Central memory CD8-positive, alpha-beta T cell (primary cell): ENCODE results near the gene CRYBG3.
A peak's percentile ranks its signal among the peaks of the same experiment; 100 is the strongest.

Experiments
- ATAC-seq: fragments of 150-1000 bp; cut with Tn5 transposase; replicated peaks from 2 replicates; pipeline ENCODE4 v1.10.0; 2022; ENCODE audit warnings: mild to moderate bottlenecking, moderate FRiP score, moderate number of reproducible peaks; ENCODE audit not compliant: poor library complexity, severe bottlenecking; ENCODE audit errors: extremely low read depth
- DNase-seq, 2 donors: peaks; one replicate each; pipeline ENCODE4 v3.0.0; 2021; ENCODE audit warnings: low spot score in 2 of 2
- H3K27ac Mint-ChIP-seq: one replicate; pipeline ENCODE4 v1.8.0; 2022; ENCODE audit warnings: low read depth, mild to moderate bottlenecking, moderate library complexity, mixed read lengths
- H3K27me3 Mint-ChIP-seq: one replicate; pipeline ENCODE4 v1.8.0; 2022; ENCODE audit warnings: mixed read lengths
- H3K36me3 Mint-ChIP-seq: one replicate; pipeline ENCODE4 v1.8.0; 2022; ENCODE audit warnings: mild to moderate bottlenecking, moderate library complexity, mixed read lengths; ENCODE audit not compliant: insufficient read depth
- H3K4me1 Mint-ChIP-seq: one replicate; pipeline ENCODE4 v1.8.0; 2022; ENCODE audit warnings: mixed read lengths
- H3K4me3 Mint-ChIP-seq: one replicate; pipeline ENCODE4 v1.8.0; 2022; ENCODE audit warnings: mild to moderate bottlenecking, moderate library complexity, mixed read lengths
- H3K9me3 Mint-ChIP-seq: one replicate; pipeline ENCODE4 v1.8.0; 2022; ENCODE audit warnings: mixed read lengths

CRYBG3 gene

GRCh38 chr3:97848779-97849178 lies 27.0 kb downstream of the CRYBG3 start:
- Mint-ChIP-seq H3K36me3 (no peaks in the 10 kb centered on the region), H3K4me3 (no peak overlapping the region), H3K27me3 (peaks cover 9% of the 10 kb centered on the region), H3K9me3 (no peaks in the 10 kb centered on the region), H3K27ac (no peak overlapping the region), H3K4me1 (no peaks in the 10 kb centered on the region)
- no peak for DNase-seq
- ATAC-seq = no peak

- no peaks in the 10 kb centered on the region for H3K36me3 Mint-ChIP-seq
- H3K4me3 Mint-ChIP-seq = no peak overlapping the region
- no peak overlapping the region for H3K27ac Mint-ChIP-seq
- ATAC-seq (no peak), DNase-seq (no peak)
- no peaks in the 10 kb centered on the region for H3K4me1 Mint-ChIP-seq
- peaks cover 21% of the 10 kb centered on the region for H3K27me3 Mint-ChIP-seq
- no peaks in the 10 kb centered on the region for H3K9me3 Mint-ChIP-seq
Measured at GRCh38 chr3:97857401-97857800, 35.6 kb downstream of the CRYBG3 start.

- ATAC-seq = no peak
- Mint-ChIP-seq H3K4me3 (no peak overlapping the region), H3K4me1 (no peaks in the 10 kb centered on the region), H3K27me3 (peaks cover 21% of the 10 kb centered on the region), H3K27ac (no peak overlapping the region), H3K9me3 (no peaks in the 10 kb centered on the region), H3K36me3 (no peaks in the 10 kb centered on the region)
- DNase-seq = no peak
Measured at GRCh38 chr3:97860364-97860763, 38.6 kb downstream of the CRYBG3 start.

GRCh38 chr3:97862582-97862981 lies 40.8 kb downstream of the CRYBG3 start:
- no peaks in the 10 kb centered on the region for H3K9me3 Mint-ChIP-seq
- peaks cover 9% of the 10 kb centered on the region for H3K27me3 Mint-ChIP-seq
- H3K27ac Mint-ChIP-seq = no peak overlapping the region
- no peaks in the 10 kb centered on the region for H3K4me1 Mint-ChIP-seq
- ATAC-seq (no peak), DNase-seq (no peak)
- H3K4me3 Mint-ChIP-seq = no peak overlapping the region
- no peaks in the 10 kb centered on the region for H3K36me3 Mint-ChIP-seq

GRCh38 chr3:97863031-97863430 lies 41.2 kb downstream of the CRYBG3 start:
- DNase-seq (no peak), ATAC-seq (no peak)
- no peaks in the 10 kb centered on the region for H3K4me1 Mint-ChIP-seq
- H3K27ac Mint-ChIP-seq = no peak overlapping the region
- H3K27me3 Mint-ChIP-seq = peaks cover 4% of the 10 kb centered on the region
- no peaks in the 10 kb centered on the region for H3K9me3 Mint-ChIP-seq
- no peak overlapping the region for H3K4me3 Mint-ChIP-seq
- no peaks in the 10 kb centered on the region for H3K36me3 Mint-ChIP-seq

- no peak for ATAC-seq
- Mint-ChIP-seq H3K4me3 (no peak overlapping the region), H3K27me3 (no peaks in the 10 kb centered on the region), H3K36me3 (no peaks in the 10 kb centered on the region), H3K27ac (no peak overlapping the region), H3K9me3 (no peaks in the 10 kb centered on the region), H3K4me1 (no peaks in the 10 kb centered on the region)
- no peak for DNase-seq
Measured at GRCh38 chr3:97863775-97864174, 42.0 kb downstream of the CRYBG3 start.

GRCh38 chr3:97871186-97871585 lies 49.4 kb downstream of the CRYBG3 start:
- peaks cover 2% of the 10 kb centered on the region for H3K36me3 Mint-ChIP-seq
- H3K4me3 Mint-ChIP-seq = no peak overlapping the region
- peaks cover 11% of the 10 kb centered on the region for H3K27me3 Mint-ChIP-seq
- H3K9me3 Mint-ChIP-seq = no peaks in the 10 kb centered on the region
- H3K27ac Mint-ChIP-seq = no peak overlapping the region
- DNase-seq (no peak), ATAC-seq (no peak)
- H3K4me1 Mint-ChIP-seq = peaks cover 9% of the 10 kb centered on the region

GRCh38 chr3:97871801-97872524 lies 50.2 kb downstream of the CRYBG3 start:
- H3K4me1 Mint-ChIP-seq = peaks cover 9% of the 10 kb centered on the region
- peak overlapping the region; percentile 81 for H3K27ac Mint-ChIP-seq
- no peak for DNase-seq
- peaks cover 2% of the 10 kb centered on the region for H3K36me3 Mint-ChIP-seq
- H3K27me3 Mint-ChIP-seq = peaks cover 15% of the 10 kb centered on the region
- H3K4me3 Mint-ChIP-seq = peak overlapping the region; percentile 28
- peak; percentile 64 for ATAC-seq
- H3K9me3 Mint-ChIP-seq = no peaks in the 10 kb centered on the region

- Mint-ChIP-seq H3K27ac (peak overlapping the region; percentile 81), H3K36me3 (peaks cover 2% of the 10 kb centered on the region), H3K9me3 (no peaks in the 10 kb centered on the region), H3K27me3 (peaks cover 15% of the 10 kb centered on the region), H3K4me3 (peak overlapping the region; percentile 28), H3K4me1 (peaks cover 9% of the 10 kb centered on the region)
- no peak for ATAC-seq
- DNase-seq = no peak
Measured at GRCh38 chr3:97872525-97873042, 50.8 kb downstream of the CRYBG3 start.

GRCh38 chr3:97880267-97880666 lies 58.5 kb downstream of the CRYBG3 start:
- no peaks in the 10 kb centered on the region for H3K9me3 Mint-ChIP-seq
- H3K36me3 Mint-ChIP-seq = peaks cover 2% of the 10 kb centered on the region
- DNase-seq = no peak
- peaks cover 9% of the 10 kb centered on the region for H3K4me1 Mint-ChIP-seq
- H3K27me3 Mint-ChIP-seq = peaks cover 13% of the 10 kb centered on the region
- ATAC-seq = no peak
- no peak overlapping the region for H3K27ac Mint-ChIP-seq
- no peak overlapping the region for H3K4me3 Mint-ChIP-seq

GRCh38 chr3:97882975-97883598 lies 61.3 kb downstream of the CRYBG3 start:
- Mint-ChIP-seq H3K4me1 (peaks cover 9% of the 10 kb centered on the region), H3K27me3 (no peaks in the 10 kb centered on the region), H3K4me3 (no peak overlapping the region), H3K27ac (no peak overlapping the region), H3K36me3 (peaks cover 2% of the 10 kb centered on the region), H3K9me3 (no peaks in the 10 kb centered on the region)
- ATAC-seq = no peak
- DNase-seq = no peak

GRCh38 chr3:97883736-97884135 lies 61.9 kb downstream of the CRYBG3 start:
- no peak for DNase-seq
- no peak overlapping the region for H3K4me3 Mint-ChIP-seq
- no peaks in the 10 kb centered on the region for H3K9me3 Mint-ChIP-seq
- no peaks in the 10 kb centered on the region for H3K27me3 Mint-ChIP-seq
- H3K36me3 Mint-ChIP-seq = peaks cover 2% of the 10 kb centered on the region
- no peak overlapping the region for H3K27ac Mint-ChIP-seq
- no peak for ATAC-seq
- peaks cover 9% of the 10 kb centered on the region for H3K4me1 Mint-ChIP-seq

GRCh38 chr3:97884586-97885123 lies 62.8 kb downstream of the CRYBG3 start:
- Mint-ChIP-seq H3K4me3 (no peak overlapping the region), H3K36me3 (peaks cover 2% of the 10 kb centered on the region), H3K4me1 (peaks cover 9% of the 10 kb centered on the region), H3K27me3 (no peaks in the 10 kb centered on the region), H3K27ac (no peak overlapping the region), H3K9me3 (no peaks in the 10 kb centered on the region)
- DNase-seq (no peak), ATAC-seq (no peak)
